Sigmoid colon (tissue), 4 donors: Measurements from ENCODE around the gene DCTN3.

Experiments used
- CTCF ChIP-seq, 4 experiments: fragments of 450-650 bp in 3 of 4; fragments of 200-600 bp in 1 of 4; IDR thresholded peaks; one replicate each; pipeline ENCODE4 v1.5.1; 2016 to 2019; ENCODE audit warnings: antibody characterized with exemption in 4 of 4, mild to moderate bottlenecking in 3 of 4, moderate library complexity in 2 of 4
- POLR2AphosphoS5 ChIP-seq, 4 donors: sonication (generic); formaldehyde crosslinking; IDR thresholded peaks; one replicate each; pipeline ENCODE4 v1.6.1; 2017; ENCODE audit warnings: antibody characterized with exemption in 4 of 4

- TF ChIP-seq POLR2AphosphoS5 (IDR thresholded peaks at IDR 0.05) (peak; percentile 80 to 92 (median 88)), CTCF (IDR thresholded peaks at IDR 0.05) (no peak)
Observed at GRCh38 chr9:34637356-34638137, 17.3 kb upstream of the DCTN3 start, which contains the start of gene SIGMAR1.
